ENCODE measurements around the gene FMNL3. TPM values are rescaled to one million over a fixed set of nuclear protein-coding genes. Genes with fewer than 3 reads are reported as not detected.

FMNL3 gene
- total and polyA plus RNA-seq, 2 of the 8 experiments (the other 6 are each of a cell fraction or from before 2014, with no cell fraction given) = 8.6 to 29.0 TPM

DNA sequence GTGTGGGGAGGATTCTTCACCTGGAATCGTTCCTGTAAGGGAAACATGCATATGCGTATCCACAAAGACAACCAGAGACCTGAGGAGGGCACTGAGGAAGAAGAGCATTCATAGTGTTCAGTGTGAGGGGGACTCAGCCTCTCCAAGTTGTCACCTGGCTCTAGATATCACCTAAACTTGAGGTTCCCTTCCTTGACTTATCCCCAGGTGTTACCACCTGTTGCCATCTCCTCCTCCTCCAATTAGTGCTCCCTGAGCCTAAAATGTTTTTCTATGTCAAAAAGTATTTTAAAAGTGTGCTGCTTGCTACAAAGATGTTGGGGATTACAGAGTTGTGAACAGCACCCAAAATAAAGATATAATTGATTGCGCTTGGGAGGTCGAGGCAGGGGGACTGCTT lies 41.0 kb downstream of the FMNL3 start:
- H2AFZ ChIP-seq (ENCODE audit: low read length) = no peak overlapping the region
- no peaks in the 10 kb centered on the region for H3K9me3 ChIP-seq (ENCODE audit: insufficient read depth in 2 of 2, low read depth in 1 of 2, low read length in 1 of 2)
- H3K79me2 ChIP-seq (ENCODE audit: control insufficient read depth in 1 of 2, insufficient read depth in 2 of 2, low read length in 2 of 2) = peaks cover 0 to 6% of the 10 kb centered on the region in 2 experiments; a peak in 1 of 4 replicates
- FAIRE-seq = no peak
- no peak overlapping the region for H2BK5ac ChIP-seq (ENCODE audit: low read depth, low read length)
- no peak overlapping the region for H3K18ac ChIP-seq (ENCODE audit: extremely low read depth, low read length)
- no peak overlapping the region for H2BK12ac ChIP-seq (ENCODE audit: low read depth, low read length)
- ChIA-PET POLR2A (ENCODE audit: partially characterized antibody) (interaction anchor here (4.3 kb wide), 1 partner anchor 8 kb away, joined by 36 read pairs; no protein-coding TSS in a partner anchor), CTCF (ENCODE audit: partially characterized antibody) (interaction anchor here (1.2 to 5.8 kb wide), 4 partner anchors 8 to 22 kb away, joined by 4 to 30 read pairs (median 4); no protein-coding TSS in a partner anchor)
- no peaks in the 10 kb centered on the region for H3K23me2 ChIP-seq (ENCODE audit: low read depth, low read length)
- no peak overlapping the region for H2BK20ac ChIP-seq (ENCODE audit: low read length)
- no peak overlapping the region for H4K91ac ChIP-seq (replicated peaks; ENCODE audit: insufficient read length, low read length)
- H2AK5ac ChIP-seq (ENCODE audit: low read depth, low read length) = no peak overlapping the region
- no peak overlapping the region for H2BK120ac ChIP-seq (replicated peaks; ENCODE audit: low read depth, low read length)
- no peak overlapping the region for H3K23ac ChIP-seq (ENCODE audit: insufficient read length)
- no peak overlapping the region for H2BK15ac ChIP-seq (ENCODE audit: low read length)
- 95% methylated on average over 4 of the region's 4 CpGs; no CpG with 5 or more reads in 1 of the 2 experiments for WGBS, 2 experiments (ENCODE audit: extremely low coverage in 1 of 2, insufficient coverage in 1 of 2, insufficient read length in 1 of 2, insufficient replicate concordance in 2 of 2, low coverage in 1 of 2, low lambda C conversion rate in 2 of 2, missing lambda C conversion rate in 1 of 2)
- H3K4ac ChIP-seq (replicated peaks; ENCODE audit: insufficient read length, low read depth, low read length) = no peak overlapping the region
- no peaks in the 10 kb centered on the region; the same call in 1 of the 2 replicates for H3K79me1 ChIP-seq (ENCODE audit: low read depth, low read length)
- peaks cover 0 to 8% (median 3%) of the 10 kb centered on the region in 4 experiments; a peak in 3 of 8 replicates for H3K36me3 ChIP-seq (ENCODE audit: control insufficient read depth in 2 of 4, insufficient read depth in 4 of 4, low read length in 3 of 4)
- H3K4me3 ChIP-seq (ENCODE audit: extremely low read depth in 1 of 4, insufficient read depth in 2 of 4, low read depth in 3 of 4, low read length in 4 of 4) = no peak overlapping the region
- H3K56ac ChIP-seq (replicated peaks; ENCODE audit: insufficient read length, low read depth, low read length) = no peak overlapping the region
- H3K9ac ChIP-seq (replicated peaks in 1 of 4; ENCODE audit: extremely low read depth in 1 of 4, low read depth in 3 of 4, low read length in 3 of 4) = no peak overlapping the region
- peaks cover 3 to 6% (median 4%) of the 10 kb centered on the region in 4 experiments; a peak in 4 of 7 replicates for H3K4me1 ChIP-seq (replicated peaks in 1 of 4; ENCODE audit: control insufficient read depth in 3 of 4, insufficient read depth in 4 of 4, low read length in 3 of 4)
- H4K8ac ChIP-seq (ENCODE audit: extremely low read depth, insufficient read depth, low read length) = no peak overlapping the region
- H3K4me2 ChIP-seq (ENCODE audit: insufficient read depth in 1 of 2, low read depth in 2 of 2, low read length in 2 of 2) = no peak overlapping the region
- H3K14ac ChIP-seq (ENCODE audit: insufficient read length) = no peak overlapping the region
- H4K20me1 ChIP-seq (replicated peaks in 1 of 2; ENCODE audit: control insufficient read depth in 1 of 2, insufficient read depth in 2 of 2, low read length in 2 of 2) = peaks cover 1% of the 10 kb centered on the region in 2 experiments
- H3K27ac ChIP-seq (ENCODE audit: low read depth, low read length) = no peak overlapping the region
- no peak for DNase-seq (ENCODE audit: low read depth in 1 of 2, low spot score in 2 of 2)
- no peaks in the 10 kb centered on the region for H3K27me3 ChIP-seq (replicated peaks in 1 of 4; ENCODE audit: control insufficient read depth in 3 of 4, extremely low read depth in 1 of 4, insufficient read depth in 3 of 4, low read length in 3 of 4)
- H4K5ac ChIP-seq (ENCODE audit: insufficient read length, low read depth, low read length) = no peak overlapping the region
- no peak for TF ChIP-seq SP2 (IDR thresholded peaks at IDR 0.05; ENCODE audit: low read length)
- TF ChIP-seq POLR2A (IDR thresholded peaks at IDR 0.05; ENCODE audit: control extremely low read depth in 1 of 2, low read depth in 2 of 2, low read length in 2 of 2) = no peak

Measured in H1 (cell line).